NCI-H82 treated with DMSO at 0.1 percent for 48 hours (cell line): ENCODE results near the gene KRTAP10-4.
"Not testable (repeated sequence)": the region's sequence is repeated elsewhere in the genome, so short reads cannot be mapped to it uniquely, and the experiment has no call there.

ENCODE experiments used
- DNase-seq: peaks from one replicate; lab custom pipeline; 2025; ENCODE audit not compliant: unreplicated experiment; lab: John Stamatoyannopoulos, UW

Gene KRTAP10-4

GRCh38 chr21:44596068-44596725 is 22.7 kb downstream of the KRTAP10-4 start:
- no peak for DNase-seq

GRCh38 chr21:44598061-44598460 is 24.5 kb downstream of the KRTAP10-4 start:
- DNase-seq: no peak

GRCh38 chr21:44599264-44600029 is 25.9 kb downstream of the KRTAP10-4 start:
- DNase-seq: no peak

- DNase-seq: not testable (repeated sequence)
These were observed 26.8 kb downstream of the KRTAP10-4 start, which contains the start of gene KRTAP10-7 for GRCh38 chr21:44600118-44600978. Gene KRTAP10-7 (plus strand): TSS chr21:44600597. CDS start chr21:44600622, 25 bp downstream.

- not testable (repeated sequence) for DNase-seq
These were observed 27.6 kb downstream of the KRTAP10-4 start for GRCh38 chr21:44601091-44601490.

GRCh38 chr21:44601596-44602462 is 28.3 kb downstream of the KRTAP10-4 start:
- no peak for DNase-seq

- DNase-seq: no peak
These were observed 28.9 kb downstream of the KRTAP10-4 start for GRCh38 chr21:44602463-44602850.

GRCh38 chr21:44603109-44603875 is 29.8 kb downstream of the KRTAP10-4 start:
- DNase-seq: no peak

GRCh38 chr21:44603911-44604310 is 30.4 kb downstream of the KRTAP10-4 start:
- no peak for DNase-seq

- no peak for DNase-seq
These were observed 33.0 kb downstream of the KRTAP10-4 start for GRCh38 chr21:44606495-44606894.

- no peak for DNase-seq
These were observed 35.7 kb downstream of the KRTAP10-4 start for GRCh38 chr21:44609193-44609592.

- DNase-seq: not testable (repeated sequence)
These were observed 36.8 kb downstream of the KRTAP10-4 start for GRCh38 chr21:44610157-44610843.

- no peak for DNase-seq
These were observed 38.0 kb downstream of the KRTAP10-4 start for GRCh38 chr21:44611551-44611950.

GRCh38 chr21:44612029-44612486 is 38.5 kb downstream of the KRTAP10-4 start, which contains the start of gene KRTAP10-8:
Gene KRTAP10-8 (plus strand): TSS chr21:44612079. CDS start chr21:44612101, 22 bp downstream.
- DNase-seq: no peak

- no peak for DNase-seq
These were observed 39.2 kb downstream of the KRTAP10-4 start for GRCh38 chr21:44612669-44613229.

GRCh38 chr21:44613386-44614155 is 40.0 kb downstream of the KRTAP10-4 start:
- no peak for DNase-seq

GRCh38 chr21:44614161-44614631 is 40.7 kb downstream of the KRTAP10-4 start:
- DNase-seq: no peak

- DNase-seq: no peak
These were observed 41.4 kb downstream of the KRTAP10-4 start for GRCh38 chr21:44614961-44615391.
